ENCODE measurements around the gene OR10A5.
"Not testable (repeated sequence)": the region's sequence is repeated elsewhere in the genome, so short reads cannot be mapped to it uniquely, and the experiment has no call there.

Gene OR10A5

DNA sequence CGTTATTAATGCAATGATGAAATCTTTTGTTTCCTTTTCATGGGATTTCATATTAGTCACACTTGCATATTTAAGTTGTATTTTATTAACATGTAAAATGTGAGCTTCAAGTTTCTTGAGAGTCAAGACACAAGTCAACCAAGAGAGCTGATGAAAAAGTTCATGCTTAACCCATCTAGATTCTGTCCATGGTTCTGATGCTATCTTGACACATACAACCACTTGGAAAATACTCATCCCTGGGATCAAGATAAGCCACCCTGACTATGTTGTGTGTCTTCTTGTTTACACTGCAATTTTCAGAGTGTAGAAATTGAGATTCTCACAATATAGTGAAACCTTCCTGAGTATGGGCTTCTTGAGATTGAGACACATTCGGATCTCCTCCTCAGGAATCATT, 30.3 kb downstream of the OR10A5 start:
- DNase-seq (ENCODE audit: low read depth in 2 of 2), result no peak

- DNase-seq (ENCODE audit: low read depth in 2 of 2), result no peak
These were observed 30.8 kb downstream of the OR10A5 start, which contains the start of gene OR10A4 for GRCh38 chr11:6876325-6876724. Gene OR10A4 (plus strand): TSS chr11:6876625. CDS start chr11:6876648, 23 bp downstream.

- DNase-seq (ENCODE audit: low read depth in 2 of 2), result no peak
These were observed 31.4 kb downstream of the OR10A5 start for GRCh38 chr11:6876914-6877313.

DNA sequence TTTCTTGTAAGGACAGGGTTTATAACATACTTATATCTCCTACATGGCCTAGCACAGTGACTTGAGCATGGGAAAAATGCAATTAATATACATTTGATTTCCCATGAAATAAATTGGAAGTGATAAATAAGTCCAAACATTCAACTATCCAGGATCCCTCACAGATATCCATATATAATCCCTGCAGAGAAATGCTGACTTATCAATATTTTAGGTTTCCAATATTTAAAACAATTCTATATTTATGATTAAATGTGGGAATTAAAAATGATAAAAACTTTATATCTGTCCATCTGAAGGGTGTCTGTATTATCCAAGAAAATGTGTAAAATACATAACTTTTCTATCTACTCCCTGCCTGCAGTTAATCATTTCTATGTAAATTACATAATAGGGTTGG, 37.3 kb downstream of the OR10A5 start:
- no peak for DNase-seq (ENCODE audit: low read depth in 2 of 2)

DNA sequence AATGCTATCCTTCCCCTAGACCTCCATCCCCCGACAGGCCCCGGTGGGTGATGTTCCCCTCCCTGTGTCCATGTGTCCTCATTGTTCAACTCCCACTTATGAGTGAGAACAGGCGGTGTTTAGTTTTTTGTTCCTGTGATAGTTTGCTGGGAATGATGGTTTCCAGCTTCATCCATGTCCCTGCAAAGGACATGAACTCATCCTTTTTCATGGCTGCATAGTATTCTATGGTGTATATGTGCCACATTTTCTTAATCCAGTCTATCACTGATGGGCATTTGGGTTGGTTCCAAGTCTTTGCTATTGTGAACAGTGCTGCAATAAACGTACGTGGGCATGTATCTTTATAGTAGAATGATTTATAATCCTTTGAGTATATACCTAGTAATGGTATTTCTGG, 42.2 kb downstream of the OR10A5 start:
- DNase-seq (ENCODE audit: low read depth in 2 of 2), result not testable (repeated sequence)

GRCh38 chr11:6888830-6889229, 43.3 kb downstream of the OR10A5 start:
- no peak for DNase-seq (ENCODE audit: low read depth in 2 of 2)

DNA sequence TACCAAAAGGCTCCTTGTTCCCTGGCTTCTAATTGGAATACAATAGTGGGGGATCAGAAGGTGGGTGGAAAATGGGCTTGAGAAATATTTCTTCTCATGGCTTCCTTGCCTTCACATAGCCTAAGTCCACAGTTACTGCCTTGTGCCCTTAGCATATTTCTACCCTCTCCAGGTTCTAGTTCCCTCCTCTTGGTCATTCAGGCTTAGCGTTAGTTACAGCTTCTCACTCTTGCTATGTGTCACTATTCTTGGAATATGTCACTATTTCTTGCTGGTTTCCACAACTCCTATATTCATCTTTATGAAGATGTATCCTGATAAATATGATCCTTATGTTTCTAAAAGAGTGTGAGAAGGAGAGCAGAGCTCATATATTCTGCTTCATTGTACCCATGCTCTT, 44.4 kb downstream of the OR10A5 start:
- no peak for DNase-seq (ENCODE audit: low read depth in 2 of 2)

DNA sequence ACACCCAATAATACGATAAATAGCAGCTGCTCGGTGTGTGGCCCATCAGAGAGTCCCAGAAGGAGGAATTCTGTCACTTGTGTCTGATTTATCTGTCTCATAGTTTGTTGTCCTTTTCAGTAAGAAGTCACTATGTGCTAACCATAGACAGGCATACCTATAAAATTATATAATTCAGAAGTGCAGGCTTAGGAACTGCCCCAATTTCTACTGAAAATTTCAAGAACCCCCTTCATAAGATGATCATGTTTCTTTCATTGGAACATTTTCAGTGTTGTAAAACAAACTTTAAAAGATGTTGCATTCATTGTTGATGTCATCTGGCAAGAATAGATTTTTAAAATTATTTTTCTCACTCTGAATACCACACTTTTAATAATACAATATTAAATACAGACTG, 46.9 kb downstream of the OR10A5 start, which contains the start of gene OR2D2:
Gene OR2D2 (minus strand): TSS at position 101 of the 400 bp plus-strand sequence. CDS start 0 bp downstream, at position 101.
- DNase-seq (ENCODE audit: low read depth in 2 of 2), result no peak

- DNase-seq (ENCODE audit: low read depth in 2 of 2), result no peak
These were observed 48.6 kb downstream of the OR10A5 start for GRCh38 chr11:6894097-6894496.

DNA sequence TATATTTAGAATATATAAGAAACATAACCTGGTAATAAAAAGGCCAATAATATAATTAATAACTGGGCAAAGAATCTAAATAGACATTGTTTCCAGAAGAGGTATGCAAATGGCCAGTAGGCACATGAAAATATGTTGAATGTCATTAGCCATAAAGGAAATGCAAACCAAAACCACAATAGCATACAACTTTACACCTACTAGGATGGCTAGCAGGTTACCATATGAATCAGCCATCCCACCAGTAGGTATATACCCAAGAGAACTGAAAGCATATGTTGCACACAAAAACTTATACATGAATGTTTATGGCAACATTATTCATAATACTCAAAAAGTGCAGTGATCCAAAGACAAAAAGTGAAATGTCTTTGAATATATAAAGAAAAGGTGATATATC, 49.5 kb downstream of the OR10A5 start:
- DNase-seq (ENCODE audit: low read depth in 2 of 2), result no peak
